Amygdala (tissue), 56 donors: ENCODE results near the gene PCDHA11.

Experiments used
- DNase-seq, 56 donors: peaks; one replicate each; lab custom pipeline; 2025; lab: John Stamatoyannopoulos, UW

Gene PCDHA11

DNA sequence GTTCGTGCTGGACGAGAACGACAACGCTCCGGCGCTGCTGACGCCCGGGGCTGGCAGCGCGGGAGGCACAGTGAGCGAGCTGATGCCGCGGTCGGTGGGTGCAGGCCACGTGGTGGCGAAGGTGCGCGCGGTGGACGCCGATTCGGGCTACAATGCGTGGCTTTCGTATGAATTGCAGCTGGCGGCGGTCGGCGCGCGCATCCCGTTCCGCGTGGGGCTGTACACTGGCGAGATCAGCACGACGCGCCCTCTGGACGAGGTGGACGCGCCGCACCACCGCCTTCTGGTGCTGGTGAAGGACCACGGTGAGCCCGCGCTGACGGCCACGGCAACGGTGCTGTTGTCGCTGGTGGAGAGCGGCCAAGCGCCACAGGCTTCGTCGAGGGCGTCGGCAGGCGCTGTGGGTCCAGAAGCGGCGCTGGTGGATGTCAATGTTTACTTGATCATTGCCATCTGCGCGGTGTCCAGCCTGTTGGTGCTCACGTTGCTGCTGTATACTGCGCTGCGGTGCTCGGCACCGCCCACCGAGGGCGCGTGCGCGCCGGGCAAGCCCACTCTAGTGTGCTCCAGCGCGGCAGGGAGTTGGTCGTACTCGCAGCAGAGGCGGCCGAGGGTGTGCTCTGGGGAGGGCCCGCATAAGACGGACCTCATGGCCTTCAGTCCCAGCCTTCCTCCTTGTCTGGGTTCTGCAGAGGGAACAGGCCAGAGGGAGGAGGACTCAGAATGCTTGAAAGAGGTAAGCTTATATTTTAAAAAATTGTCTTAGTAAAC, 15.4 kb downstream of the PCDHA11 start:
- DNase-seq: no peak

GRCh38 chr5:140916325-140916724, 47.6 kb downstream of the PCDHA11 start:
- no peak for DNase-seq
